HG03457 (cell line): ENCODE data around the gene VAV2.
A peak's percentile ranks its signal among the peaks of the same experiment; 100 is the strongest.
"Not testable (repeated sequence)": the region's sequence is repeated elsewhere in the genome, so short reads cannot be mapped to it uniquely, and the experiment has no call there.

ENCODE experiments used
- ATAC-seq: cut with Tn5 transposase; IDR thresholded peaks from one replicate; pipeline ENCODE4 v1.9.1; 2021; ENCODE audit warnings: moderate number of reproducible peaks; ENCODE audit not compliant: unreplicated experiment

VAV2 gene

DNA sequence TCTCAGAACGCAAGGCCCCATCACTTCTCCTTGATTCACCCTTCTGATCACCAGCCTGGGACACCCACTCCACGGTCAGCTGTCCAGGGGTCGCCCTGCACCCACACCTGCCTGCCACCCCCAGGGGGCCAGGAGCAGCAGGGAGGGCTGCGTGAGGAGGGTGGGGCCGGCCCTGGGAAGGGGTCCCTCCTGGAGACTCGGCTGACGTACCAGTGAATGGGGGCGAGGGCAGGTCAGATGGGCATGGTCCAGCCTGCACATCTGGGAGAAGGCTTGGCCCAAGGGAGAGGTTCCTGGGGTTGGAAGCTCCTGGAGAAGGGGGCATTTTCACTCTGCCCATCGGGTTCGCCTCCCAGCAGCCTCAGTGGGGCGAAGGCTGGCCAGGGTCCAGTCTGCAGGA lies 232.2 kb downstream of the VAV2 start:
- ATAC-seq, result no peak

DNA sequence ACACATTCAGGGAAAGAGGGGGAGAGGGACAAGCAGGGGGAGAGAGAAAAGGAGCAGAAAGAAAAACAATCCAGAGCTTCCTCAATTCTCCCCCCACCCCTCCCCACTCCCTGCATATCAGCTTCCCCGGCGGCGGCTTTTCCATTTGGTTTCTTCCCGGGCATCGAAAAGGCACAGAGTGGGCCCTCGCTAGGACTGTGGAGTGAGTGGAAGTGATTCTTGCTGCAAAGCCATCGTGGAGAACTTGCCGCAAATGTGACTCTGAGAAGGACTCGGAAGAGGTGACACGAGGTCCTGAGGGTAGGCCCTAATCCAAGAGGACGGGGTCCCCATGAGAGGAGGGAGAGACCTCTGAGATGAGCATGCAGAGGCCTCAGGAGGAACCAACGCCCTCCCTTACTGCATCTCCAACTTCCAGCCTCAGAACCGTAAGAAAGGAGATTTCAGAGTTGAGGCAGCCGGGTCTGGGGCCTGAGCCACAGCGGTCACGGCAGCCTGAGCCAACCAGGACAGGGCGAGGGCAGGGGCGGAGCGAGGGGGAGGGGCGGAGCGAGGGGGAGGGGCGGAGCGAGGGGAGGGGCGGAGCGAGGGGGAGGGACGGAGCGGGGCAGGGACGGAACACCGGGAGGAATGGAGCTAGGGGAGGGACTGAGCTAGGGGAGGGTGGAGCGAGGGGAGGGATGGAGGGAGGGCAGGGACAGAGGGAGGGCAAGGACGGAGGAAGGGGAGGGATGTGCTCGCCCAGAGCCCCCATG lies 232.8 kb downstream of the VAV2 start:
- ATAC-seq, result no peak

GRCh38 chr9:133758228-133758627 lies 233.9 kb downstream of the VAV2 start:
- ATAC-seq, result no peak

- ATAC-seq, result no peak
Measured at GRCh38 chr9:133754688-133755227, 237.4 kb downstream of the VAV2 start.

DNA sequence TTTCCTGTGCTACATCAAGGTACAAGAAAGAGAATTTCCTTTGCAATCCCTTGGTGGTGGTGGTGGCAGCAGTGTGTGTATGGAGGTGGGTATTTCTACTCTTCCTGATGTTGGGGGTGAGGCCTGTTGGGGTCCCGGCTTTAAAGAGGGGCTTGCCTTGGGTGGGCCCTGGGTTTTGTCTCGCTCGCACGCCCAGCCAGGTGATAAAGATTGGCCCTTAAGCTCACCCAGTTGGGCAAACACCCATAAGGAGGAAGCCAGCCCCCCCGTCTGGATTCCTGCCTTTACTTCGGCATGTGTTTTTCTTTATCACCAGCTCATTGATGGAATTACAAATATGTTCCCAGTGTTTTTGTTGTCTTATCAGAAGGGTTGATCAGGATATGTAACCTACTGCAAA lies 237.9 kb downstream of the VAV2 start:
- ATAC-seq, result no peak

GRCh38 chr9:133752739-133753446 lies 239.2 kb downstream of the VAV2 start:
- ATAC-seq, result no peak

- no peak for ATAC-seq
Measured at GRCh38 chr9:133750982-133751649, 241.0 kb downstream of the VAV2 start.

DNA sequence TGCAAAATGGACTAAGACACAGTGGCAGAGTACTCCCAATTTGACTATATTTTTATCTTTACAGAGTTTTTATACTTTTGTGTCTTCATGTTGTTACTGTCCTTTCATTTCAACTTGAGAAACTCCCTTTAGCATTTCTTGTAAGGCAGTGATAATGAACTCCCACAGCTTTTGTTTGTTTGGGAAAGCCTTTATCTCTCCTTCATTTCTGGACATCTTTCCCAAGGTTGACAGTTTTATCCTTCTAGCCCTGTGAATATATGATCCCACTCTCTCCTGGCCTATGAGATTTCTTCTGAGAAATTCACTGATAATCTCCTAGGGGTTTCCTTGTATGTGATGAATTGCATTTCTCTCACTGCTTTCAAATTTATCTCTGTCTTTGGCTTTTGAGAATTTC lies 244.8 kb downstream of the VAV2 start:
- no peak for ATAC-seq

DNA sequence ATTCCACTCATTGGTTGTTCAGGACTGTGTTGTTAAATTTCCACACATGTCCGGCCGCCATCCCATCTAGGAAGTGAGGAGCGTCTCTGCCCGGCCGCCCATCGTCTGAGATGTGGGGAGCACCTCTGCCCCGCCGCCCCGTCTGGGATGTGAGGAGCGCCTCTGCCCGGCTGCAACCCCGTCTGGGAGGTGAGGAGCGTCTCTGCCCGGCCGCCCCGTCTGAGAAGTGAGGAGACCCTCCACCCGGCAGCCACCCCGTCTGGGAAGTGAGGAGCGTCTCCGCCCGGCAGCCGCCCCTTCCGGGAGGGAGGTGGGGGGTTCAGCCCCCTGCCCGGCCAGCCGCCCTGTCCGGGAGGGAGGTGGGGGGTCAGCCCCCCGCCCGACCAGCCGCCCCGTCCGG lies 247.6 kb downstream of the VAV2 start:
- not testable (repeated sequence) for ATAC-seq

GRCh38 chr9:133742849-133743444 lies 249.2 kb downstream of the VAV2 start:
- peak; percentile 63 for ATAC-seq

GRCh38 chr9:133742251-133742650 lies 249.9 kb downstream of the VAV2 start:
- ATAC-seq, result no peak

DNA sequence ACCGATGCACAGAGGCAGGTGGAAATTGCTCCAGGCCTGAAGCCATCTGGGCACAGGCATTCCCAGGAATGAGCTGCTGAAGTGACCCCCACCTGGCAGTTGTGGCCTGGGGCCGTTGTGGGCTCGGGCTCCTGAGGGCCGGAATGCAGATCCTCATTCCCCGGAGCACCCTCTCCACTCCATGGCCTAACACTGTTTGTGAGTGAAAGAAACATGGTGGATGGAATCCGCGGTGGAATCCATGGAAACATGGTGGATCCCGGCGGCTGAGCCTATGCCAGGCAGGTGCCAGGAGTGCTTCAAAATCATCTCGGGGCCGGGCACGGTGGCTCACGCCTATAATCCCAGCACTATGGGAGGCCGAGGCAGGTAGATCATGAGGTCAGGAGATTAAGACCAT lies 250.4 kb downstream of the VAV2 start:
- ATAC-seq, result no peak

DNA sequence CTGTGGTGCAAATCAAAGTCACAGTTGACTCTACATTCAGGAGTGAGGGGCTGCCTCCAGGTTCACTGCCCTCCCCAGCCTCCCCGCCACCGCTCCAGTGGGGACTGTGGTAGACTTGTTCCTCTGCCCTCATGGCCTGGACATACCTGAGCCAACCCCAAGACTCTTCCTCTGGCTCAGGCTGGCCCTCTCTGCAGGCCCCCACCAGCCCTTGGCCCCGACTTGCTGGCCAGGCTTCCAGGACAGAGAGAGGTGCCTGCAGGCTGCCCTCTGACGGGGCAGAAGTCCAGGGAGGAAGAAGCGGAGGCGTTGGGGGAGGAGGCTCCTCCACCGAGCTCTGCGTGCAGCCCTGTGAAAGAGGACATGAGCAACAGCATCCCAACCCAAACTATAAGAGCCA lies 251.2 kb downstream of the VAV2 start:
- ATAC-seq, result no peak

DNA sequence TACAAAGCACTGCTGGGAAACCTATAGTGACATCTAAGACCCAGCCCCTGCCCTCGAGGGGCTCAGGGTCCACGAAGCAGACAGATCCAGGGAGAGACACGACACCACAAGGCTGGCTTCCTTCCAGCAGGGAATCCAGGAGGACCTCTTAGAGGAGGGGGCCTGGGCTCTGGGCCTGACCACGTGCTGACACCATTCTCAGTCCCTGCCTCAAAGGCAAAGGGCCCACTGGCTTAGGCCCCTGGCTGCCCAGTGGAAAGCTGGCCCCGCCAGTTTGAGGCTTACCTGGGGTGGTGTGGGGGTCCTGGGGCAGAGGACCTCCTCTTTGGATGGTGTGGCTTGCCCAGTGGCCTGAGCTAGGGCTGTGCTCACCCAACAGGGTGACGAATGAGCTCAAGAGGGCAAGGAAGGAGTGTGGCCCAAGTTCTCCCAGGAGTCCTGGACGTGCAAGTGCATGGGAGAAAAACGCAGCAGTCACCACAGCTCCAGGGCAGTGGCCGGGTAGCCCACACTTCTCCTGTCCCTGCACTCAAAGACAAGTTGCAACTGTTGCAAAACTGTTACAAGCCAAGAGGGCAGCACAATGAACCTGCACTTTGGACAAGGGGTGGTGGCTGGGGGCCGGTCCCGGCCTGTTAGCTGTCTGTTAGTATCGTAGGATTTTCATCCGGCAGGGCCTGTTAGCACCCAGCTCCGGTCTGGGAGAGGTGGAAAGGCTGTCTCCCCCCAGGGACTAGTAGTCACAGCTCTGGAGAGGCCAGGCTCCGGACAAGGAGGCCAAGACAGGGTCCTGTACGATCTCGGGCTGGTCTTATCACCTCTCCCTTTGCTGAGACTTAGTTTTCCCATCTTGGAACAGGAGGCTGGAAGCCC lies 252.5 kb downstream of the VAV2 start:
- ATAC-seq, result no peak

- ATAC-seq, result no peak
Measured at GRCh38 chr9:133738640-133739225, 253.4 kb downstream of the VAV2 start.

DNA sequence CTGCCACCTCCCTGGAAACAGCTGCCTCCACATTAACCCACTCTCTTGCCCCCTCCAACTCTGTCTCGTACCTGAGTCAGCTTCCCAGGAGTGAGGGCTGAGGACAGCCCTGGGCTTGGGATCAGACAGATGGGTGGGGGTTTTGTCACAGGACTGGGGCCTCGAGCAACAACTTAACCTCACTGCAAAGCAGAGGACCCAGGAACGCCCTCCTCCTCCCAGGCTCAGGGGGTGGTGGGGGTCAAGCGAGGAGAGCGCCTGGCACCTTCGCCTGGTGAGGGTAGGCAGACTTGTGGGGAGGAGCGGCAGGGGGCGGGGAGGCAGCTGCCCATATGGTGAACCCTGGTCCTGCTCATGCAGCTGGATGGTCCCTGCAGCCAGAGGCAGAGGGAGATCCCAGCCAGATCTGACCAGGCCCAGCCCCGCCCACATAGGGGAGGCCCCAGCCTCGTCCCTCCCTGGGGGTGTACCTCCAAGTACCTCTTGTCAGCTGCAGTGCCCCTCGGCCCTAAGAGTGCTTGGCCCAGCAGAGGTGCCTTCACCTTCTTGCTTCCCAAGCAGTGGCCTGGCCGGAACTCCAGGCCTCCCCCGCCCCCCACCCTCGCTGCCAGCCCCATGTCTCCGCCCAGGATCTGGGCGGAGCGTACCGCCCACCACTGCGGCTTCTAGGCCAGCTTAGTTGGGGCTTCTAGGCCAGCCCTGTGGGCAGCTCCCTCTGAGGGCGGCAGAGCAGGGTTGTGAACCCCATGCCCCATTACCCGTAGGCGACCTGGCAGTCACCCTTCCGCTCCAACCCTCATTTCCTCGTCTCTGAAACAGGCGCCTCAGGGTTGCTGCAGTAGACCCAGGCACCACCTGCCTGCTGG lies 254.1 kb downstream of the VAV2 start, which contains the start of gene SARDH:
Gene SARDH, minus strand, starts transcription at position 579 of the 866 bp plus-strand sequence. CDS start 4,179 bp downstream, outside the sequence.
- no peak for ATAC-seq

- ATAC-seq, result no peak
Measured at GRCh38 chr9:133737071-133737773, 254.9 kb downstream of the VAV2 start.

DNA sequence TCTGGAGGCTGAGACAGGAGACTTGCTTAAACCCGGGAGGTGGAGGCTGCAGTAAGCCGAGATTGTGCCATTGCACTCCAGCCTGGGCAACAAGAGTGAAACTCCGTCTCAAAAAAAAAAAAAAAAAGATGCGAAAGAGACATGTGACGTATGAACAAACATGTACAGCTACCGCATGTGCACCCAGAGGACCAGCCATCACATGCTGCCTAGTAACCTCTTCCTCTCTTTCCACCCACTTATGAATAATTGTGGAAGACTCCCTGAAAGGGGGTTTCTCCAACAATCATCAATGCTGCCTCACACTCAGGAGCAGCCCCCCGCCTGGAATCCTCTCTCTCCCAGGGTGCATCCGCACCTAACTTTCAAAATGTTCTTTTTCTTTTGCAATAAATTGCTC lies 256.2 kb downstream of the VAV2 start:
- no peak for ATAC-seq
